ENCODE results near the gene WFDC12.

WFDC12 gene

GRCh38 chr20:45136911-45137310, 12.6 kb upstream of the WFDC12 start:
- H3K4me3 ChIP-seq (ENCODE audit: low read depth, low read length): no peak overlapping the region
- TF ChIP-seq, protein P1, sequence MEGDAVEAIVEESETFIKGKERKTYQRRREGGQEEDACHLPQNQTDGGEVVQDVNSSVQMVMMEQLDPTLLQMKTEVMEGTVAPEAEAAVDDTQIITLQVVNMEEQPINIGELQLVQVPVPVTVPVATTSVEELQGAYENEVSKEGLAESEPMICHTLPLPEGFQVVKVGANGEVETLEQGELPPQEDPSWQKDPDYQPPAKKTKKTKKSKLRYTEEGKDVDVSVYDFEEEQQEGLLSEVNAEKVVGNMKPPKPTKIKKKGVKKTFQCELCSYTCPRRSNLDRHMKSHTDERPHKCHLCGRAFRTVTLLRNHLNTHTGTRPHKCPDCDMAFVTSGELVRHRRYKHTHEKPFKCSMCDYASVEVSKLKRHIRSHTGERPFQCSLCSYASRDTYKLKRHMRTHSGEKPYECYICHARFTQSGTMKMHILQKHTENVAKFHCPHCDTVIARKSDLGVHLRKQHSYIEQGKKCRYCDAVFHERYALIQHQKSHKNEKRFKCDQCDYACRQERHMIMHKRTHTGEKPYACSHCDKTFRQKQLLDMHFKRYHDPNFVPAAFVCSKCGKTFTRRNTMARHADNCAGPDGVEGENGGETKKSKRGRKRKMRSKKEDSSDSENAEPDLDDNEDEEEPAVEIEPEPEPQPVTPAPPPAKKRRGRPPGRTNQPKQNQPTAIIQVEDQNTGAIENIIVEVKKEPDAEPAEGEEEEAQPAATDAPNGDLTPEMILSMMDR (IDR thresholded peaks at IDR 0.05; ENCODE audit: low read depth, low read length): no peak

- TF ChIP-seq, protein P1 (IDR thresholded peaks at IDR 0.05; ENCODE audit: low read depth, low read length): no peak
- no peak overlapping the region for H3K4me3 ChIP-seq (ENCODE audit: low read depth, low read length)
Measured at GRCh38 chr20:45128099-45128498, 3.8 kb upstream of the WFDC12 start.

DNA sequence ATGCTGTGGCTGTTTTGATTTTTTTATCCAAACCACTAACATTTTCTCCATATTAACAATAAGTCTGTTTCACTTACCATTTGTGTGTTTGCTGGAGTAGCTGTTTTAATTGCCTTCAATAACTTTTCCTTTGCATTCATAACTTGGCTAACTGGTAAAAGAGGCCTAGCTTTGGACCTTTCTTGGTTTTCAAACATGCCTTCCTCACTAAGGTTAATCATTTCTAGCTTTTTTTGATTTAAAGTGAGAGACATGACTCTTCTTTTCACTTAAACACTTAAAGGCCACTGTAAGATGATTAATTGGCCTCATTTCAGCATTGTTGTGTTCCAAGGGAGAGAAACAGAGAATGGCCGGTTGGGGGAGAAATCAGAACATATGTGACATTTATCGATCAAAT, 2.9 kb downstream of the WFDC12 start:
- H3K4me3 ChIP-seq (ENCODE audit: low read depth, low read length): no peak overlapping the region
- TF ChIP-seq, protein P1 (IDR thresholded peaks at IDR 0.05; ENCODE audit: low read depth, low read length): no peak

DNA sequence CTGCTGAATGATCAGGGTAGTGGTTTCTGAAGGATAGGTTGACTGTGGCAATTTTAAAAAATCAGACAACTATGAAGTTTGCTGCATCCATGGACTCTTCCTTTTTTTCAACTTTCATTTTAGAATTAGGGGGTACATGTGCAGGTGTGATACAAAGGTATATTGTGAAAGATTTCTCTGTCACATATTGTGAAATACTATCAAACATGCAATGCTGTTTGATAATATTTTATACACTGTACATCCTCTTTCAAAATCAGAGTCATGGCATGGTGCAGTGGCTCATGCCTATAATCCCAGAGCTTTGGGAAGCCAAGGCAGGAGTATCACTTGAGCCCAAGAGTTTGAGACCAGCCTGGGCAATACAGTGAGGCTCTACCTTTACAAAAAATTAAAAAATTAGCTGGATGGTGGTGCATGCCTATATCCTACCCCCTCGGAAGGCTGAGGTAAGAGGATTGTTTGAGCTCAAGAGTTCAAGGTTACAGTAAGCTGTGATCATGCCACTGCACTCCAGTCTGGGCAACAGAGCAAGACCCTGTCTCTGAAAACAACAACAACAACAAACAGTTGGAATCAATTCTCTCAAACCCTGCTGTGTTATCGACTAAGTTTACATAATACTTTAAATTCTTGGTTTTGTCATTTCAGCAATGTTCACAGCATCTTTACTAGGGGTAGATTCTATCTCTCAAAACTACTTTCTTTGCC, 4.6 kb downstream of the WFDC12 start:
- TF ChIP-seq, protein P1 (IDR thresholded peaks at IDR 0.05; ENCODE audit: low read depth, low read length): no peak
- no peak overlapping the region for H3K4me3 ChIP-seq (ENCODE audit: low read depth, low read length)

DNA sequence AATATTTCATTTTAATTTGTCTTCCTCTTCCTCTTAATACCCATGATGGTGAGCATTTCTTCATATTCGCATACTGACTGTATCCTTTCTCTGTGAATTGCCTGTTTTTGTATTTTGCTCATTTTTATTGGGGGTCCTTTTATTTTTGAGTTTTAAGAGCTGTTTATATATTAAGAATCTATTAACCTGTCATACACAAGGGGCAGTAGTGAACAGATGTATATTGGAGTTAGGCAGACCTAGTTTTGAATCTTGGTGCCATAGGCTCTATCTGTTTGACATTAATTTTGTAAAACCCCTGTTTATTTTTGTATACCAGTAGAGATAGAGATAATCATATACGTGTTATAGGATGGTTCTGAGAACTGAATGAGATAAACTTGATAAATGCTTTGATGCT, 6.2 kb downstream of the WFDC12 start:
- TF ChIP-seq, protein P1 (IDR thresholded peaks at IDR 0.05; ENCODE audit: low read depth, low read length): no peak
- no peak overlapping the region for H3K4me3 ChIP-seq (ENCODE audit: low read depth, low read length)

- TF ChIP-seq, protein P1 (IDR thresholded peaks at IDR 0.05; ENCODE audit: low read depth, low read length): no peak
- H3K4me3 ChIP-seq (ENCODE audit: low read depth, low read length): no peak overlapping the region
Measured at GRCh38 chr20:45117581-45117980, 6.7 kb downstream of the WFDC12 start.

DNA sequence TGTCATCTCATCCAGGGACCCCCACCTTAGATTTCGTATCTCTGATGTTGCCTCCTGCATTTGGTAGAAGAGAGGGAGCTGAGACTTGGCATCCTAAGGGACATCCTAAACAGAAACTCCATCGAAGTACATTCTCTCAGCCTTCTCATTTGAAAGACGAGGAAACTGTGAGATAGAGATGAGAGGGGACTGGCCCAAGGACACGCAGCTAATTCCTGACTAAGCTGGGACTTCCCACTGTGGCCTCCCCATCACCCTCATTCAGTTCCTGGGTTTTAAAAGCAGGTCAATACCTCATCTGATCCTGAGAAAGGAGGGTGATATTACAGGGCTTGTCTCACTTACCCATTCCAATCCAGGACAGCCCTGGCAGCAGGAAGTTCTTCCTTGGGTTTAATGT, 8.4 kb downstream of the WFDC12 start:
- TF ChIP-seq, protein P1 (IDR thresholded peaks at IDR 0.05; ENCODE audit: low read depth, low read length): no peak
- H3K4me3 ChIP-seq (ENCODE audit: low read depth, low read length): no peak overlapping the region

Measured in WI38 (cell line).